Effector CD4-positive, alpha-beta T cell (primary cell): ENCODE data around the gene USP9X.
"Not testable (repeated sequence)": the region's sequence is repeated elsewhere in the genome, so short reads cannot be mapped to it uniquely, and the experiment has no call there.

Source experiments
- DNase-seq: peaks from one replicate; pipeline ENCODE4 v3.0.0-alpha.2; 2020

USP9X gene

DNA sequence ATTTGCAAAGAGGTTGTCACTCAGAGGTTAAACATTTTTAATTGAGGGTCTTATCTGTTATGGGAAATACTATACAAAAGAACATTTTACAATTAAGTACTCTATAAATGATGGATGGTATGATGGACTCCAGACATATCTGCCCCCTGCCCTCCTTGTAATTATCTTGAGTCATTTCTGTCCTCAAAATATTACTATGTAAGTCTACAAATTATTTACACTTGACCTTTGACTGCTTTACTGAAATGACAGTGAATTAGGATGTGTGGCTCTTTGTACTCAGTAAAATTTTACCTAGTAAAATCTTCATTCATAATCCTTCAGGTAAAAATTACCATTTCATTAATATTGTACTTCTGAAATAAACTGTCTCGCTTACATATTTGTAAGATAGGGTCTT, 46.5 kb downstream of the USP9X start:
- DNase-seq = no peak

DNA sequence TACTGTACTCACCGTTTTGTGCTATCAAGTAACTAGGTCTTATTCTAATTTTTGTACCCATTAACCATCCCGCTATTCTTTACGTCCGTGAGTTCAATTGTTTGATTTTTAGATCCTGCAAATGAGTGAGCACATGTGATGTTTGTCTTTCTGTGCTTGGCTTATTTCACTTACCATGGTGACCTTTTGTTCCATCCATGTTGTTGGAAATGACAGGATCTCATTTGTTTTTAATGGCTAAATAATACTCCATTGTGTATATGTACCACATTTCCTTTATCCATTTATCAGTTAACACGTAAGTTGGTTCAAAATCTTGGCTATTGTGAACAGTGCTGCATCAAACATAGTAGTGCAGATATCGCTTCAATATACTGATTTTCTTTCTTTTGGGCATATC, 48.3 kb downstream of the USP9X start:
- no peak for DNase-seq

DNA sequence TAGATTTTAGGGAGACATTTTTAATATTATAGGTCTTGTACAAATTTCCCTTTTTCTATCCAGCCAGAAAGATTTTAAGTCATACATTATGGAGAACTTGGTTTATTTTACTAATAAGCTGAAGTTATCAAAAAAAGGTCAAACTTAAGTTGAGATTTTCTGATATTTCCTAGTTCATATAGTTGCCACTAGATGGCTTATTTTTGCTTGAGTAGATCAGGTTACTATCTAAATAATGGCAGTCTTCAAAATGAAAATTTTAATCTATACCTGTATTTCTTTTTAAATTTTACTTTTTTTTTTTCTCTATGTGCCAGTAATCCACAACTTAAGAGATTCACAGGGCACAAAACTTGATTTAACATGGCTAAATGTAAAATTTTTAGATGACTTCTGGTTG, 52.3 kb downstream of the USP9X start:
- DNase-seq = no peak

DNA sequence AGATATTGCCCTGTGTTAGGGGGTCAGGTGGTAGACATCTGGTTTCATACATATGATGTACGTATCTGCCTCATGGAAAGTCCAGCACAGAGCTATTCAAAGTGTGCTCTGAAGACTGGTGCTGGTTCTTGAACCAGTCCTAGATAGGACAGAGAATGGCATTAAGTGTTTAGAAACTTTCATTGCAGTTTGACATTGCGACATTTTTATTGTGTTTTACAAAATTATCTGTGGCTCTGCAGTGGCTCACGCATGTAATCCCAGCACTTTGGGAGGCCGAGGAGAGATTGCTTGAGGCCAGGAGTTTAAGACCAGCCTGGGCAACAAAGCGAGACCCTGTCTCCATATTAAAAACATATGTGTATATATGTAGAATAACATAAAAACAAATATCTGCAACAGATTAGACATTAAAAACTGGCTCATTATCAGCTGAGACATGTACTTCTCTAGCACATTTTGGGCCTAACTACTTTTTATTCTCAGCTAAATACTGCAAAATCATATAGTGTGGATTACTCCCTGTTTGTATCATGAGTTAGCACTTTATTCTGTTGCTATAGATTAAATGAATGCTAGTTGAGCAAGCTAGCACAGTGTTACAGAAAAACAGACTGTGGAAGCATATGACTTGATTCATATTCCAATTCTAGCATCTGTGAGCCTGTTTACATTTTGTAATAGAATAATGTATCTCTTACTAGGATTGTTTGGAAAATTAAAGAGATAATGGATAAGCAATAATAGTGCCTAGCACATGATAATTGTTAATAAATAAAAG, 57.1 kb downstream of the USP9X start:
- DNase-seq = no peak

DNA sequence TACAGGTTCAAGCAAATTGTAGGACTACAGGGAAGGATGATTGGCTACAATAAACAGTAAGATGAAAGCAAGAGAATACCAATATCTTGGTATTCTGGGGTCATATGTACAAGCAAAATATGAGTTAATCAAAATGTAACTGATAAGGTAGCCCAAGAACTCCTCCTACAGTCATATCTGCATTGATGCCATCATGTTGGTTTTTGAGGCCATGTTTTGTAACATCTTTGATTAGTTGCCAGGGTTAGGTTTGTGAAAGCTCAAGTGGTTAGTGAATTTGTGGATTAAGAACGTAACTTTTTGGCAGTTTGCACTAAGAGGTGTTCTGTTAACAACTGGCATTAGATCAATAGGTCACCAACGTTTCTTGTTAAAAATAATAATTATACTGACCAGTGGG, 59.6 kb downstream of the USP9X start:
- DNase-seq = no peak

DNA sequence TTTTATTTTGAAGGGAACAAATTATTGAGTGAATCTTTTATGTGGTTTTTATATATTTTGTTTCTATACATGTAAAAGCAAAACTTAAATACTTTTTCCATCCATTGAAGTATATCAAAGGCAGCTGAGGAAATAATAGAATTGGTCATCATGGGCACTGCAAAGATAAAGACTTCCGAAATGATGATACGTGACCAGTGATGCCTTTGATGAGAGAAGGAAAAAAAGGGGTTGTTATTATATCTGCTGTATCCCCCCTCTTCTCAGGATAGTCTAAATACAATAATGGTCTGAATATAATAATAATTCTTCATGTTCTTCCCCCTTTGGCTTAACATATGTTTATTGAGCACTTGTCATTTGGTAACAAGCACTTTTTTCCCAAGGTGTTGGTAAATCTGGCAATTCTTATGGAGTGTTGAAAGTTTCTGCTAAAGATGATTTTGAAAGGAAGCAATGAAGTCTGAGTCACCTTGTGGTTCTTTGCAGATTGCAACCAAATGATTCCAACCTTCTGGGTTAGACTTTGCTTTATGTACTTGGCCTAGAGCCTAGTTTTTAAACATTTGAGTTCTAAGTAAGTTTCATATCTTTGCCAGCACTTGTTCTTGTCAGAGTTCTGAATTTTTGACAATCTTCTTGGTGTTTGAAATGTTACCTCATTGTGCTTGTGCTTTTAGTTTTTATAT, 60.8 kb downstream of the USP9X start:
- no peak for DNase-seq

DNA sequence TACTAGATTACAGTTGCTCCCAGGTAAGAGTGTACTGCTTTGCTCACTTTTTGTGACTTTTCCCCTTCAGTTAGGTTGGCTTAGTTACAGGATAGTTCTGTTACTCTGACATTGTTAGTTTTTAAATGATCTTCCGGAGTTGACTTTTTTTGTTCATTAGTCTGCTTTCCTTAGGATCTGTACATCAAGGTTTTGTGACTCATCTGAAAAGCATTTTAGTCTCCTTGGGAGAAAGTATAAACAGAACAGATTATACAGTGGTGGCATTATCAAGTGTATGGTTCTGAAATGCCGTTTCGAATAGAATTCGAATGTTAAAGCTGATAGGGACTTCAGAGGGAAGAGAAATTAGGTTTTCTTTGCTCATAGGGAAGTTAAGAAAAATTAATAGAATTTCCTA, 63.3 kb downstream of the USP9X start:
- DNase-seq = no peak

DNA sequence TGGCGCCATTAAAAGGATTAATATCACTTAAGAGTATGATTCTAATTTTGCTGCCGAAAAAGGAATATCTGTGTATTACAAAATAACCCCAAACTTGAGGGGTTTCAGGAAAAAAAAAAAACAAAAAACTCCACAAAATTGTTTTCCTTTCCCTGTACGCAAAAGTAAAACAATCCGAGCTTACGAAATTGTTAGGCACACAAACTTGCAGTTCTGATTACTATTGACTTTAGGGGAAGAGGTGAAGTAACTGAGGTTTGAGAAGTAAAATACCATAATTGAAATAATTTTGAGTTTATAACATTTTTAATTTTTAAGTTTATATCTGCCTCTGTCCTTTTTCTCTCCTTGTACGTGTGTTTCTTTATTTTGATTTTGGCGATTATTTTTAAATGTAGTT, 64.8 kb downstream of the USP9X start:
- DNase-seq = no peak

DNA sequence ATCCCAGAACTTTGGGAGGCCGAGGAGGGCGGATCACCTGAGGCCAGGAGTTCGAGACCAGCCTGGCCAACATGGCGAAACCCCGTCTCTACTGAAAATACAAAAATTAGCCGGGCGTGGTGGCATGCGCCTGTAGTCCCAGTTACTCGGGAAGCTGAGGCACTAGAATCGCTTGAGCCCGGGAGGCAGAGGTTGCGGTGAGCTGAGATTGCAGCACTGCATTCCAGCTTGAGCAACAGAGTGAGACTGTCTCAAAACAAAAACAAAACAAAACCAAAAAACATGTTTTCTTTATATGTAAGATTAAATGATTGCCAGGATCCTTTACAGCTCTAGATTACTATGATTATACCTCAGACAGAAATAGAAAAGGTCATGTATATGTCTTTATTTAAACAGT, 66.5 kb downstream of the USP9X start:
- not testable (repeated sequence) for DNase-seq

DNA sequence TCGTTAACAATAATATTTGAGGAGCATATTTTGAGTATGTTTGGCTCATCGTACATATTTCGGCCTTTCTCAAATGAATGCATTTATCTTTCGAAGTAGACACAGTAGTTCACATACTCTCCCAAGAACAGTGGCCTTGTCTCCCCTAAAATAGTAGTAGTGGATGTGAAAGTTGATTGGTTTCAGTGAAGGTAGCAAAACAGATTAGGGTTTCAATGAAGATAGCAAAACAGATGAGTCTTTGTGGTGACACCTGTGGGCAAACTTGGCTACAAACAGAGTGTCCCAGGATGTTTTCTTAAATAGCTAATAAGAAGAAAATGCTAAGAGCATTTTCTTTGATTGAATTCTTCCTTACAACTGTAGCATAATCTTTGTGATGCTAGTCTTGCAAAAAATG, 67.0 kb downstream of the USP9X start:
- DNase-seq = no peak

DNA sequence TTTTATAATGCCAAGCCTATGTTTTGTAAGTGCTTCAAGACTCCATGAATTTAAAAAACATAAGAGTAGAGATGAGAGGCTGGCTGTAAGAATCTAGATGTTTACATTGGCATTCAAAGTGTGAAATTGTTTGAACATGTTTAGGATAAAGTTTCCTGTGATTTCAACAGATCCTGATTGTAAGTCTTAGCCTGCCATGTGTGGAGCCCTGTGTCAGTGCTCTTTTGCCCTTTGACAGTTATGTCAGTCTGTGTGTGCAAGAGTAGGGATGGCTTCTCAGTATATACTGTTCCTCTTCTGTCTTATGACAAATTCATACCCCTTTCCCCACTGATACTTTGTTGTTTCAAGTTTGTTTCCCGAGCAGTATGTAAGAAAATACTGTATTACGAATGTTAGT, 68.2 kb downstream of the USP9X start:
- no peak for DNase-seq

DNA sequence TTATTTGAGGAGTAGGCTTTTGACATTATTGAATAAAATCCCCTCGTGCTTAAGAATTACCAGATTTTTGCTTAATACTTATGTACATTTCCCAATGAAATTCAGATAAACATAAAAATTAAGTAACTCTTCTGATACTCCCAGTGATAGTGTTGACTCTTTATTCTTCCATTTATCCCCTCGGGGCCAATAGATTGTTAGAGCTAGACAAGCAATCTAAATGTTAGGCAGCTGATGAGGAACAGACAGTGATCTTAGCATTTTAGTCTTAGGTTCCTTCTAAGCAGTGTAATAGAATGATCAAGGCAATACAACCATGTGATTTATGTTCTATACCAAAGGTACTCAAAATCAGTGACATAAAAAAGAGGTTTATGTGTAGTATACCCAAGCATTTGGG, 68.7 kb downstream of the USP9X start:
- no peak for DNase-seq

DNA sequence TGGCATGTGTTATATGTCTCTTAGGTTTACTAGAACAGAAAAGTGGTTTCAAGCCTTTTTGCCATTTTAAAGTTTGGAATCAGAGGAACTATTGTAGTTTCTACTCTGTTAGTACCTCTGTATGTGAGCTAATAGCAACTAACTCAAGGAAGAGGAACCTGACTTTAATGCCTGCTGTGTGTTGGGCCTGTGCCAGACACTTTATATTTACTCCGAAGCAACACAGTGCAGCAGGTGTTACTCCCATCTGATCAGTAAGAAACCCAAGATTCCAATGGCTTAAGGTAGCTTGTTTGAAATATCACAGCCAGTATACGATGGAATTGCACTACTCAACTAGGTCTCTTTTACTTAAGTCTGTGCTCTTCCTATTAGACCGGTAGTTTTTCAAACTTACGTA, 79.2 kb downstream of the USP9X start:
- no peak for DNase-seq

DNA sequence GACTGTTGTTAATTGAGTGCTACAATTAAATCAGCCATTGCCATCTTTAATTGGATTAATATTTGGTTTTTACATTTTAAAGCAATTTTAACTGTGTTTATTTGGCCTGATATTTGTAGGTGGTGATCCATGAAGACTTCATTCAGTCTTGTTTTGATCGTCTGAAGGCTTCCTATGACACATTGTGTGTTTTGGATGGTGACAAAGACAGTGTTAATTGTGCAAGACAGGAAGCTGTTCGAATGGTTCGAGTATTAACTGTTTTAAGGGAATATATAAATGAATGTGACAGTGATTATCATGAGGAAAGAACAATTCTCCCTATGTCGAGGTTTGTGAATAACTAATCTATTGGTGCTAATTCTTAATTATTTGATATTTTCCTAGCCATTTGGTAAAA, 82.6 kb downstream of the USP9X start:
- no peak for DNase-seq

DNA sequence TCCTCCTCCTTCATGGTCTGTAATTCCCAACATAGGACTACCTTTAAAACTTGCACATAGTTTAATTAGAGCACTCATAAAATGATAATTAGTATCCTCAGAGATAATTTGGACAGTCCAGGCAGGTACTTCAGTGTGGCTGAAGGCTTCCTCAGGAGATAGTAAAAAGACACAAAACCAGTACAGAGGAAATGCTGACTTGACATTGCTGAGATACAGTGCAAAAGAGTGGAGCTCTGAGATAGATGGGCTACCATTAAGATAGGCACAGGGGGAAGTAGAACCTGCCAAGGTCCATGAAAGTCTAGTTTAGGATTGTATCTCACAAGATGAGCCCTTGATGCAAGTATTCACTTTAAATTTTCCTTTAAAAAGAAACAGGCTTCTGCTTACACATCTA, 91.0 kb downstream of the USP9X start:
- no peak for DNase-seq

DNA sequence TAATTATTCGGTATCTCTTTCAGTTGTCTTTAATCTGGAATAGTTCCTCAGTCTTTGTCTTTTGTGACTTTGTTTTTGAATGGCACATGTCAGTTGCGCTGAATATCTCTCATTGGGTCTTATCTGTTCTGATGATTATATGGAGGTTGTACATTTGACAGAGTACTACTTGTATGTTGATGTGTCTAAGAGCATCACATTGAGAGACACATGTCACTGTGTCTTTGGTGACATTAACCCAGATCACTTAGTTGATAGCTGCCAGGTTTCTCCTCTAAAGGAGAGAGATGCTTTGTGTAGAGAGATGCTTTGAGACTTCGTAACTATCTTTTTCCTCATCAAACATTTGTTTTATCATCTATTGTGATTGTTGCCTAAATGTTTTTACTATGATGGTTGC, 92.1 kb downstream of the USP9X start:
- DNase-seq = no peak

DNA sequence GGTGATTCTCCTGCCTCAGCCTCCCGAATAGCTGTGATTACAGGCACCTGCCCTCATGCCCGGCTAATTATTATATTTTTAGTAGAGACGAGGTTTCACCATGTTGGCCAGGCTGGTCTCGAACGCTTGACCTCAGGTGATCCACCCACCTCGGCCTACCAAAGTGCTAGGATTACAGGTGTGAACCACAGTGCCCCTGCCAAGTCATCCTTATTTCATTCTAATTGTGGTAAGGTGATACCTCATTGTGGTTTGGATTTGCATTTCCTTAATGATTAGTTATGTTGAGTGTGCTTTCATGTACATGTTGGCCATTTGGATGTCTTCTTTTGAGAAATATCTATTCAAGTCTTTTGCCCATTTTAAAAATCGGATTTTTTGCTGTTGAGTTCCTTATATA, 93.0 kb downstream of the USP9X start:
- no peak for DNase-seq

DNA sequence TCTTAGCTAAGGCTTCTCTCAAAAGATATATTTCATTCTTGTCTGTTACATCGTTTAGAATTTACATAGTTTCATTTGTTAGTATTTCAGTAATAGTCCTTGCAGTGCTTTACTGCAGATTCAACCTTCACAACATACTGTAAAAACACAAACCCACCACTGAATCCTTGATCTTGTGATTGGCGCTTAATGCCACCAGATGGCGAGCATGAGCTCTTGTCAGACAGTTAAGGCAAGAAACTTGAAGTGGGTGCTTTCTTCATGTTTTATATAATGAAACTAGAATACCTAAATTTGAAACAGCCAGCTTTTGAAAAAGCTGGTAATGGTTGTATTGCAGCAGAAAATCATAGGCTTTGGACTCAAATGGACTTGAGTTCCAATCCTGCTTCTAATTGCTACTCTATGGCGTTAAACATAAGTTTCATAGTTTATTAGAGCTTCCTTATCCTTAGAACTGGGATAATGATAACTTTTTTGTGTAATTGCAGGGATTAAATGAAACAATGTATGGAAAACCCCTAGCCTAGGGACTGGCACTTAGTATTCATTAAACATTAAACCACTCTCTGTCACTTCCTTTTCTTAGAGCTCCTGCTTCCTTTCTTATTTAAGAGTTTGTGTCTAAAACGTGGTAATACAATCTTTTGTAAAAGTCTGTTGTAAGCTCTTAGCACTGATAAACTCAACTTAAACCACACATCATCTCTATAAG, 95.1 kb downstream of the USP9X start:
- DNase-seq = peak; percentile 30

DNA sequence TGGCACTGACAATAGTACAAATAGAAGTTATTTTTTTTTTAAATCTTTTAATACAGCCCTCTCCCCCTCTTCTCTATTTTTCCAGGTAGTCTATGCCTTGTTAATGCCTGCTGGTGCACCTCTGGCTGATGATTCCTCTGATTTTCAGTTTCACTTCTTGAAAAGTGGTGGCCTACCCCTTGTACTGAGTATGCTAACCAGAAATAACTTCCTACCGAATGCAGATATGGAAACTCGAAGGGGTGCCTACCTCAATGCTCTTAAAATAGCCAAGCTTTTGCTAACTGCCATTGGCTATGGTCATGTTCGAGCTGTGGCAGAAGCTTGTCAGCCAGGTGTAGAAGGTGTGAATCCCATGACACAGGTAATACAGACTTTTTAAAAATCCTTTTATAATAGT, 99.1 kb downstream of the USP9X start:
- DNase-seq = no peak

DNA sequence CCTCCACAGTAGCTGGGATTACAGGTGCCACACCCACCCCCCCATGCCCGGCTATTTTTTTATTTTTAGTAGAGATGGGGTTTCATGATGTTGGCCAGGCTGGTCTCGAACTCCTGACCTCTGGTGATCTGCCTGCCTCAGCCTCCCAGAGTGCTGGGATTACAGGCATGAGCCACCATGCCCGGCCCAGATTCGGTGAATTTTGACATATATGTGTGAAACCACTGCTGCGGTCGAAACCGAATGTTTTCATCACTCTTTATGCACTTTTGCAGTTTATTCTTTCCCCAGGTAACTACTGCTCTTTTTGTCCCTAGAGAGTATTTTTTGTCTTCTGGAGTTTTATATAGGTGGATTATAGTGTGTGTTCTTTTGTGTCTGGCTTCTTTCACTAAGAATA, 101.7 kb downstream of the USP9X start:
- not testable (repeated sequence) for DNase-seq

DNA sequence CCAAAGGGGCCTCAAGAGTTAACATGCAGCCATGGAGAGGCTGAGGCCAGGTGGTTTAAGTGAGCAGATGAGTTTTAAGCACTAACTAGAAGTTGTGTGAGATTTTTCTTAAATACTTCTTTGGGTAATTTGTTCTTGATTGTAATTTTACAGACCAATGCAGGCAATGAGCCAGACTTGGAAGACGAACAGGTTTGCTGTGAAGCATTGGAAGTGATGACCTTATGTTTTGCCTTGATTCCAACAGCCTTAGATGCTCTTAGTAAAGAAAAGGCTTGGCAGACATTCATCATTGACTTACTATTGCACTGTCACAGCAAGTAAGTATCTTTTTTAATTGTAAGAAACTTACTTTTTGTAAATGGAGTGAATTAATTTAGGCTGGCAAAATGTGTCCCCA, 103.9 kb downstream of the USP9X start:
- no peak for DNase-seq

DNA sequence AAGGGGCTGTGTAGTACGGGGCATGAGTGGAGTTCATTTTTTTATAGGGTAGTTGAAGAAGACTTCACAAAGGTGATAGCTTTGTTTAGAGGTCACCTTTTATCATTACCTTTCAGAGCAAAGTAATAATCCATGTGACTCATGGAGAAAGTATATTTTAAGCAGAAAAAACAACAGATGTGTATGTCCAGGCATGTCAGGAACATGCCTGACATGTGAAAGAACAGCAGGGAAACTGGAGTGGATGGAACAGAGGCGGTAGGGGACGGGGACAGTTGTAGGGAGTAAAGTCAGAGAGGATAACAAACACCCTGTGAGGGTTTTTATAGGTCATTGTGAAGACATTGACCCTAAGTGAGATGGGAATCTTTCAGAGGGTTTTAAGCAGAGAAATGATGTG, 107.6 kb downstream of the USP9X start:
- no peak for DNase-seq

DNA sequence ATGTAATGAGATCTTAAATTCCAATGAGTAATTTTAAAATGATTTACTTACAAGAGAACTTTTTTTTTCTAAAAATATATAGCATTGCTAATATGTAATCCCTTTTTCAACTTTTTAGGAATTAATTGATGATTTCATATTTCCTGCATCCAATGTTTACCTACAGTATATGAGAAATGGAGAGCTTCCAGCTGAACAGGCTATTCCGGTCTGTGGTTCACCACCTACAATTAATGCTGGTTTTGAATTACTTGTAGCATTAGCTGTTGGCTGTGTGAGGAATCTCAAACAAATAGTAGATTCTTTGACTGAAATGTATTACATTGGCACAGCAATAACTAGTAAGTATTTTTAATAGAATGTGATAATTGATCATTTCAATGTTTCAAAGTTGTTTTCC, 113.2 kb downstream of the USP9X start:
- no peak for DNase-seq

DNA sequence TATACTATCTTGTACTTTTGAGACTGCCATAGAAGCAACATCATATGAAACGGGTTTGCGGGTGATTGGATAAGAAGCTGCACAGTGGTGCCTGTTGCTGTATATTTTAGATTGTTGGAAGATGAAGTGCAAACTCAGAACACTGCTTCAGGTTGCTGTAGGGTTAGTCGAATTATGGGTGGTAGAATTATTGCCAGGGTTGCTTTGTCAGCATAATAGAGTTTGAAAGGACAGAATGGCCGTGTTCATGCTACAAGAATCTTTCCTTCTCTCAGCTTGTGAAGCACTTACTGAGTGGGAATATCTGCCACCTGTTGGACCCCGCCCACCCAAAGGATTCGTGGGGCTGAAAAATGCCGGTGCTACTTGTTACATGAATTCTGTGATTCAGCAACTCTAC, 115.5 kb downstream of the USP9X start:
- no peak for DNase-seq
